Mesenteric fat pad (tissue), 1 donor: Measurements from ENCODE around the gene CYP2A6. TPM values are rescaled to one million over a fixed set of nuclear protein-coding genes. Genes with fewer than 3 reads are reported as not detected.
A peak's percentile ranks its signal among the peaks of the same experiment; 100 is the strongest.
"Not testable (repeated sequence)": the region's sequence is repeated elsewhere in the genome, so short reads cannot be mapped to it uniquely, and the experiment has no call there.

Experiments
- DNase-seq: peaks from one replicate; pipeline ENCODE4 v3.0.0-alpha.2; 2020; ENCODE audit warnings: low spot score
- total RNA-seq: library from RNA; stranded (reverse); fragmentation: NEBNext Ultra II Directional; extraction: Animal tissue kit (Norgen Biotek cat#: 25700); gene quantifications from one replicate; pipeline ENCODE4 v1.2.1, GENCODE V29; 2021
- donor health status: DM: yes; HTN: yes; CAD: no.

The CYP2A6 gene
- total RNA-seq, 1 donor from 2014 or later: 0.48 TPM

DNA sequence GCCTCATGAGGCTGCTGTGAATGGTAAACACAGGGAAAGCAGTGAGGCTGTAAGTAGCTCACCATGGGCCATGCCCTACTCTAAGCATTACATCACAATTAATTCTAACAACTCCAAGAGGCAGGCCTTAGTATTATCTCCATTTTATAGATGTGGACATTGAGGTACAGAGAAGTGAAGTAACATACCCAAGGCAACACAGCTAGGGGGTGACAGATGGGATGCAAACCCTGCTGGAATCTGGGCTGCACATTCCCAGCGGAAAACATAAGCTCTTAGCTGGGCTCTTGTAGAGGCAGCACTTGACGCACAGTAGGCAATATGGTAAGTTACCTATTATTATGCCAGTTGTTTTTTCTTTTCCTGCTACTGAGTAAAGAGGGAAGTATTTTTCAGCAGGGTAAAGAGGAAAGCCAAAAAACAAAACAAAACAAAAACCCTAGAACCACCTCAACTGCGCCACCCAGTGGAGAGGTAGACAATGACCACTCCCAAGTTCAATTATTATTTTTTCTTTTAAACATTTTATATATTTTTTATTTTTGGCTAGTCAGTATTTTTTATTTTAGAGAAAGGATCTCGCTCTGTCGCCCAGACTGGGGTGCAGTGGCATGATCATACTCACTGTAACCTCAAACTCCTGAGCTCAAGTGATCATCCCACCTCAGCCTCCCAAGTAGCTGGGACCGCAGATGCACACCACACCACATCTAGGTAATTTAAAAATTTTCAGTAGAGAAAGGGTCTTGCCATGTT lies 30.6 kb downstream of the CYP2A6 start:
- peak; percentile 59 for DNase-seq

DNA sequence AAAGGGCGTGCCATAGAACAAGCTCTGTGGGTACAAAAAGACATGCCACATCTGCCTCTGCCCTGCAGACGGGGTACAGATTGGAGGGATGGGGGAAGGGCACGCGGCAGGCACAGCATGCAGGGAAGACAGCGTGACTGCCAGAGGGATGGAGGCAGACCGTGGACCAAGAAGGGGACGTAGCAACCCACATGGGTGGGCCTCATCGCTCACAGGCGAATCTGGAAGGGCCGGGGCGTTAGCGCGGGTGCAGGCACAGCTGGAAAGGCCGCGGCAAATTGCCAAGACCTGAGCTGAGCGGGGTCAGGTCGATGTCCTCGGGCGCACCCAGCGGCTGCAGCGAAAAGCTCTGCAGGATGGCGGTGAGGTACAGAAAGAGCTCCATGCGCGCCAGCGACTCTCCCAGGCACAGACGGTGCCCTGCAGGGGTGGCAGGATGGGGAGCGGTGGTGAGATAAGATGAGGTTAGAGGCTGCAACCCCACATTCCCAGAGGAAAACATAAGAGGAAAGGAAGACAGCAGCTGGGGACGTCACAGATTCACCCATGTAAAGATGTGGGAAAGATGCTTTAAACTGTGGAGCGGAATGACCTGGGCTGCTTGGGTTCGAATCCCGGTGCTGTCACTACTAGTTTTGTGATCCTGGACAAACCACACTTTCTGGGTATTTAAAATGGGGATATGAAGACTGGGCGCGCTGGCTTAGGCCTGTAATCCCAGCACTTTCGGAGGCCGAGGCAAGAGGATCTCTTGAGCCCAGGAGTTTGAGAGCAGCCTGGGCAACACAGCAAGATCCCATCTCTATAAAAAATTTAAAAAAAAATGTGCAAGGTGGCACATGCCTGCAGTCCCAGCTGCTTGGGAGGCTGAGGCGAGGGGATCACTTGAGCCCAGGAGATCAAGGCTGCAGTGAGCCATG lies 31.5 kb downstream of the CYP2A6 start:
- DNase-seq: peak; percentile 93

DNA sequence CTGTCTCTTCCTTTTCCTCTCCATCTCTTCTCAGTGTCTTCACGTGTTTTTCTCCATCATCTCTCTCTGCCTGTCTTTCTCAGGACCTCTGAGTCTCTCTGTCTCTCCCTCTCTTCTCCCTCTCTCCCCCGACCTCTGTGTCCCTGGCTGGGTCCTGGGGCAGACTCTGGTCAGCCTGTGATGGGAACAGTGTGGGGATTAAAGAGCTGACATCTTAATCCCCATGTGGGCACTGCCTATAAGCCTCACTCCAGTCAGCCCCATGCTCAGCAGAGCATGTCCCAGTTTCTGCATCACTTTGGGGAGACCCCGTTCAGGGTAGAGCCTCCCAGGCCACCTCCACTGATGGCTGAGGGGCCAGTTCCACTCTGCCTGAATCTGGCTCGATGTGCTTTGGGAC lies 35.0 kb downstream of the CYP2A6 start:
- no peak for DNase-seq

DNA sequence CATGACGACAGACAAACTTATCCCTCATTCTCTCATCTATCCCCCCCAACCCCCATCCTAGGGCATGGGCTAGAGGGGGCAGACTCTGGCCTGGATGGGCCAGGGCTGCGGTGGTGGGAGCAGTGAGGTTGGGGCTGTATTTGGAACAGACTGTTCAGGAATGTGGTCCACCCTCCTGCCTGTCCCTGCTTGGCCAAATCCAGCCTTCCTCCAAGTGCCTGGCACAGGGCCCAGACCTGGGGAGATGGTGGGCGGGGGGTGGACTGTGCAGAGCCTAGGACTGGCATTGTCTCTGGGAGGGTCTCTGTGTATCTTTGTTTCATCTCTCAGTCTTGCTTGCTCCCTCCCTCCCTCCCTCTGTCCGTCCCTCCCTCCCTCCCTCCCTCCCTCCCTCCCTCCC lies 37.1 kb downstream of the CYP2A6 start:
- DNase-seq: no peak

DNA sequence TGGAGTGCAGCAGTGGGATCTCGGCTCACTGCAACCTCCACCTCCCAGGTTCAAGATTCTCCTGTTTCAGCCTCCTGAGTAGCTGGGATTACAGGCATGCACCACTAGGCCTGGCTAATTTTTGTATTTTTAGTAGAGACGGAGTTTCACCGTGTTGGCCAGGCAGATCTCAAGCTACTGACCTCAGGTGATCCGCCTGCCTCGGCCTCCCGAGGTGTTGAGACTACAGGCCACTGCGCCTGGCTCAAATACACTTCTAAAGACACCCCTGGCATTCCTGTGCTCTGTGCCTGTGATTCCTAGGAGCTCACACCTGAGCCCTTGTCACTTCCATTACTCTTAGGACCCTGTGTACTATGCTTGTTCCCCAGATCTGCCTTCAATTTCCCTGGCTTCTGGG lies 37.7 kb downstream of the CYP2A6 start:
- DNase-seq: not testable (repeated sequence)

DNA sequence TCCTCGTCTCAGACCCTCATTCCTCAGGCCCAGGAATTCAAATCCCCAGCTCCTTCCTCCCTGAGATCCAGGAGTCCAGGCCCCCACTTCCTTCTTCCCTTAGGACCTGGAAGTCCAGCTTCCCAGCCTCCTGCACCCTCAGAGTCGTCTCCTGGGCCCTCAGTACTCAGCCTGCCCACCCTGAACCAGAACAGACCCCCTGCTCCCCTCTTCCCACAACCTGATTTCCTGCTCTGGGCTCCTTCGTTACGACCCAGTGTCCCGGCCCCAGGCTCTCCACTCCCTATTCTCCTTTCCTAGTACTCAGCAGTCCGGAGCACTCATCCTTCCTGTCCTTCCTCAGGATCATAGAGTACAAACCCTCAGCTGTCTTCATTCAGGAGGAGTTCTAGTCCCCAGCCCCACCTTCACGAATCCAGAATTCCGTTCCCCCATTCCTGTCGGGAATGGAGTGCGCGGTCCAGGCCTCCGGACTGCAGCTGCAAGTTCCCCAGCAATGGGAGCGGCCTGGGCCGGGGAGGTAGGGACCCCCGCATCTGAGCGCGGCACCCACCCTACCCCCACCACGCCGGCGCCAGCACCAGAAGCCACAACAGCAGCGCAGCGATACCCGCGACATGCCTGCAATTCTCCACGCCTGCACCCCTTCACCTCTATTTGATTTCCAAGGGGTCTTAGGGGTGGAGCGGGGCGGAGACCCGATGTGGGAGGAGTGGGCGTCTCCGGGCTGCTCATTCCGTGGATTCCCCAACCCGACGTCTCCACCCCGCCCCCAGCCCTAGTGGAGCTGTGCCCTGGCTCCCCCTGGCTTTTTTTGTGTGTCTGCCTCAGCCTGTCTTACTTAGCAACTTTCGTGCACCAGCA lies 38.5 kb downstream of the CYP2A6 start:
- DNase-seq: no peak

DNA sequence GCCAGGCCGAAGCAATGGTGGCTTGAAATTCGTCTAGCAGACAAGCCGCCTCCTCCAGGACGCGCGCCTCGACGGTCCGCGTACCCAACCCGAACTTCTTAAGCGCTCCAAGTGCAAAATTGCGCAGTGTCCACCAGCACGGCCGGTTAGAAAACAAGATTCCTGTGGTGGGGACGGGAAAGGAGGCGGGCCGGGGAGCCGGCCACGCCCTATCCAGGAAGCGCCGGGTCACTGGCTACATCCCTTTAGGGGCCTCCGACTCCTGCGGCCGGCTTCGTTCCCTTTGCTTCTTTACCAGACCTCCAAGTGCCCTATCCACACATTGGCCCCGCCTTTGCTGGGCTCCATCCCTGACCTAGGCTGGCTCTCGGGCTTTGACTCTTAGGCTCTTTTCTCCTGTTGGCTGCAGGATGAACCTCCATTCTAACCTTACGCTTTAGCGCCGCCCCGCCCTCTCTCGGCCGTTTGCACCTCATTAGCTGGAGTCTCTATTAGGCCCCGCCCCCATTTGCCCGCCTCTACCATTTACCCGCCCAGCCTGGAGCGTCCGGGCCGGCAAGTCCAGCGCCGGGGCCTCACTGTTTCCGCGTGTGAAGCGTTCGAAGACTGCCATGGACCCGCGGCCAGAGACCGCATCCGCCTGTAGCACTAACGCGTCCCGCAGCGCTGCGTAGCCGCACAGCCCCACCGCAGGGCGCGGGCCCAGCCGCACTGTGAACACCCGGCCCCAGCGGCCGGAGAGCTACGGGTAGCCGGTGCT lies 39.4 kb downstream of the CYP2A6 start:
- peak; percentile 94 for DNase-seq

DNA sequence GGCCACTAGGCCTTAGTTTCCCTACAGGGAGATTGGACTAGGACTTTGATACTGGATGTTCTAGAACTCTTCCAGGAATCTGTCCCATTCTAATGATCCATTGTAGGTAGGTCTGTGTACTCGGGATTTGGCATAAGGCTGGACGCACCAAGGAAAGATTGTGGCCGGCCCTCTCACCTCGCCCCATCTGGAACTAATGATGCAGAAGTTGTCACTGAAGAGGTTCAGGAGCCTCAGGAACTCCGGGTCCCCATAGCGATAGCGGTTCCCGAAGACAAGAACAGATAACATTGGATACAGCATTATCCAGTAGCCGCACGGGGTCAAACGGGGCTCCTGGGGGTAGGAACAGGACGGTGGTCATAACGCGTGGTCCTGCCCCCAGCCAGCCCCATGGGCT lies 40.1 kb downstream of the CYP2A6 start:
- no peak for DNase-seq

DNA sequence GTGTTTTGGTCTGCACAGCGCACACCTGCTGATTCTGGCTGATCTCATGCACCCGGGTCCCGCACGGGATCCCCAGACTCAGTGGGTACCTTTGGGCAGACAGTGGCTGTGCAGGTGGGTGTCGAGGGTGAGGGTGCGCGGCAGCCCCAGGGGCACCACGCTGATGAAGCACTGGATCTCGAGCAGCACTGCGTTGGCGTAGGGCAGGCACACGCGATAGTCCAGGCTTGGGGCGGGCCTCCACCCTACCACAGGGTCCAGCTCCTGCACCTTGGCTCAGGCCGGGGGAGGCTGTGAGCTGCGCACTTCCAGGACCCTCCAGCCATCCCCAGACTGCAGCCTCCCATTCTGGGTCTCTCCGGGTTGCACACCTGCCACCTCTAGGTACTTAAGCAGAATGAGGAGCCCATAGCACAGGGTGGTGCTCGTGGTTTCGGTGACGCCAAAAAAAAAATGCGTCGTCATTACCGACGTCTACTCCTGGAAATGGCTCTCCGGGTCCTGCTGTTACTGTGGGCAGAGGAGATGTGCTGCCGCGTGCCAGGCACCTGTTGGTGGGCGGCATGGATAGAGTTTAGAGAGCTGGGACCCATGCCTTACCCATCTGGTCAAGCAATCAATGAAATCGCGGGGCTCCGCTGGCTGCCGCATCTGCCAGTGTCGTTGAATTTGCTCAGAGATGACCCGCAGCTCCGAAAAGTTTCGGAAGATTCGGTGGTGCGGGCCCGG lies 40.7 kb downstream of the CYP2A6 start:
- DNase-seq: no peak

DNA sequence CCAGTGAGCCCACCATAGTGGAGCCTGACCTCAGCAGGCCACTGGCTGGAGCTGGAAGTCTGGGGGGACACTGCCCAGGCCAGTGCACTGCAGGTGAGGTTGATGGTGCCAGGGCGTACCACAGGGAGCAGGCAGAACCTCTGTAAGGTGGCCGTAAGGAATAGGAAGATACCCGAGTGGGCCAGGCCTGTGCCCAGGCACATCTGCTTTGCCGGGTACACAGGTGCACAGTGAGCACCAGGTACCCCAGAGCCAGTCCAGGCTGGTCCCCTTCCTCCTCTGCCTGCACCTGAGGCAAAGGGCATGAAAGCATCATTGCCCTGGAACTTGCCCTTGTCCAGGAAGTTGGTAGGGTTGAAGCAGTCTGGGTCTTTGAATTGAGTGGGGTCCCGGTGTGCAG lies 41.8 kb downstream of the CYP2A6 start:
- DNase-seq: no peak

DNA sequence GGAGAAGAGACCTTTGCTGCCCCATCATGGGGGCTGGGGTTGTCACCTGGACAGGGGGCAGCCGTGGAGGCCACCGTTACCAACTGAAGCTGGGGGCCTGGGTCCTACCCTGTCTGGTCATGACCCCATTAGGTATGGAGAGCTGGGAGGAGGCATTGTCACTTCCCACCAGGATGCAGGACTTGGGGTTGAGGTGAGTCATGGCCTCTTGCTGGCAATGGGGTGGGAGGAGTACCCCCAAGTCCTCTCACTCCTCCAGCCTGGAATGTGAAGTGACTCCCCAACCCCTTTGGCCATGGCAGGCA lies 42.3 kb downstream of the CYP2A6 start:
- no peak for DNase-seq

DNA sequence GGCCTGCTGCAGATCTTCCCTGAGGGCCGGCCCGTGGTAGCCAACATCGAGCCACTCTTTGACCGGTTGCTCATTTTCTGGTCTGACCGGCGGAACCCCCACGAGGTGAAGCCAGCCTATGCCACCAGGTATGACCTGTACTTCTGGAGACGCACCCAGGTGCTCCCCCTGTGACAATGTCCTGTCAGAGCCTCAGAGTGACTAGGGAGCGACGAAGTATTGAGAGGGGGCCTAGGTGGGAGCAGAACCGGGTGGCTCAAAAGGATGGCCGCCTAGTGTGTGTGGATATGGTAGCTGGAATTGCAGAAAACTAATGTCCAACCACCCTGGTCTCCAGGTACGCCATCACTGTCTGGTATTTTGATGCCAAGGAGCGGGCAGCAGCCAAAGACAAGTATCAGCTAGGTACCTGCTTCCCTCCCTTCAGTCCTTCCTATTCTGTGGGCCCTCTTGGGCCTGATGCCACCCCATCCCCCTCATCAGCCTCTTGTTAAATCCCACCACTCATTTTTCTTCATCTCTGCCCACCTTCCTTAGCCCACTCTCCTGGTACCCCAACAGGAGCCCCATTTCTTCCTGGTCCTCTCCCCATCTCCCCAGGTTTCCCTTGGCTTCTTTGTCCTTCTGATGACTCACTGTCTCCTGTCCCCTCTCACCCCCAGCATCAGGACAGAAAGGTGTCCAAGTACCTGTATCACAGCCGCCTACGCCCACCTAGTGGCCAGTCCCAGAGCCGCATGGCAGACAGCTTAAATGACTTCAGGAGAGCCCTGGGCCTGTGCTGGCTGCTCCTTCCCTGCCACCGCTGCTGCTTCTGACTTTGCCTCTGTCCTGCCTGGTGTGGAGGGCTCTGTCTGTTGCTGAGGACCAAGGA lies 42.9 kb downstream of the CYP2A6 start:
- no peak for DNase-seq

DNA sequence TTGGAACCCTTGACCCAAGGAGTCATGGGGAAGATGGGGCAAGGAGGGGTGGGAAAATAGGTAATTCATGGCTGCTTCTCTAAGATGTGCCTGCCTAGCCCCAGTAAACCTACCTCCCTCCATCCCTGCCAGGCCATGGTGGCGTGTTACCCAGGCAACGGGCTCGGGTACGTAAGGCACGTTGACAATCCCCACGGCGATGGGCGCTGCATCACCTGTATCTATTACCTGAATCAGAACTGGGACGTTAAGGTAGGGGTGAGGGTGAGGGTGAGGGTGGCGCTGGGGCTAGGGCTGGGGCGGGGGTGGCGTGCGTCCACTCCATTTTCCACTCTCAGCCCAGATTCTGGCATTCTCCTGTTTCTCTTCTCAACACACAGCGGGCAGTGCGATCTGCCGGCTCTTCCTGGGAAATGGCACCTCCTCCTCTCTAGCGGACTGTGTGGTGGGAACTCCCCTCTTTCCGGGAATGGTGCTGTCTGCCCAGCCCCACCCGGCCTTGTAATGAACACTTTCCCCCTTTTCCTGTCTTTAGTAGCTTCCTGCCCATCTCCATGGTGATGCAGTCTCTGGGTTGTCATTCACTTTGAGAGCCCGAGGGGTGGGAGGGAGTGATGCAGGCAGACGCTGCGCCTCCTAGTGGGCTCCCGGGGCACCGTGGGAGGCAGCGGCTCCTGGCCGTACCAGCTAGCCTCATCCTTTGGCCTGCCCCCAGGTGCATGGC lies 43.7 kb downstream of the CYP2A6 start:
- no peak for DNase-seq

DNA sequence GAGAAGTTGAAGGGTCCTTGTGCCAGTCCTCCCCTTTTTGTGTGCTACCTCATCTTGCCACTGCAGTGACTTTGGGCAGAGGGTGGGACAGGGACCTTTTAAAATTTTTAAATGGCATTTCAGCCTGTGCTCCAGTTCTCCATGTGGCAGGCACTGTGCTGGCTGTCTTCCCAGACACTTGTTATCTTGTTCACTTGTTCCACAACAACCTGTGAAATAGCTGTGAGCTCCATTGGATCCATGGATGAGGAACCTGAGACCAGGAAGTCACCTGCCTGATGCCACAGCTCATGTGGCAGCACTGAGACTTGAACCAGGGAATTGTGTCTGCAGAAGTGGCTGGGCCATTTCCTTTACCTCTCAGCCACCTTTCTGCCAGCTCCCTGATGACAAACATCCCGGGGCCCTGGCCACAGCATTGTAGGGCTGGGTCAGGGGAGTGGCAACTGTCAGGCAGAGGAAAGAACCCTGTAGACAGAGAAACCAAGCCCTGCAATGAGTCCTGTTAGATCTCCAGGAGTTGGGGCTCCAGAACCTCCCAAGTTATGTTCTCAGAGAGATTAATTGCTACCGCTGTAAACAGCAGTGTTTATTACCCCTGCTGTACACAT lies 44.9 kb downstream of the CYP2A6 start:
- DNase-seq: no peak

DNA sequence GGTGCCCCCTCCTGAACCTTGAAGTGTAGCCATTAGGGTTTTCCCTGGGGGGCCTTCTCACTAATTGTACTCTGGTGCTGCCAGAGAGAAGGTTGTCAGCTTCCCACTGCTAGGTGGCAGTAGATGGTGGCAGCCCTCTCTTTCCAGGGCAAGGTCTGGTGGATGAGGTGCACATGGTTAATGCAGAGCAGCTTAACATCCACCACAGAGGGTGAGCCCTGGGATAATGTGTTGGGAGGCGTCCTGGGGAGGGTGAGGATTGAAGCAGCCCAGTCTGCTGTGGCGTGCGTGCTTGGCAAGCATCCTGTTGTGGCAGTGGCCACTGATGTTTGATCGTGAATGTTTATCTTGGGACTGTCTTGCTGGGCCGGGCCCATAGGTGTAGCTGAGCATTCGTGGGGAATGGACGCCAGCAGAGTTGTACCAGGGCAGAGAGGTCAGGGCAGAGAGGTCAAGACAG lies 45.4 kb downstream of the CYP2A6 start:
- no peak for DNase-seq

DNA sequence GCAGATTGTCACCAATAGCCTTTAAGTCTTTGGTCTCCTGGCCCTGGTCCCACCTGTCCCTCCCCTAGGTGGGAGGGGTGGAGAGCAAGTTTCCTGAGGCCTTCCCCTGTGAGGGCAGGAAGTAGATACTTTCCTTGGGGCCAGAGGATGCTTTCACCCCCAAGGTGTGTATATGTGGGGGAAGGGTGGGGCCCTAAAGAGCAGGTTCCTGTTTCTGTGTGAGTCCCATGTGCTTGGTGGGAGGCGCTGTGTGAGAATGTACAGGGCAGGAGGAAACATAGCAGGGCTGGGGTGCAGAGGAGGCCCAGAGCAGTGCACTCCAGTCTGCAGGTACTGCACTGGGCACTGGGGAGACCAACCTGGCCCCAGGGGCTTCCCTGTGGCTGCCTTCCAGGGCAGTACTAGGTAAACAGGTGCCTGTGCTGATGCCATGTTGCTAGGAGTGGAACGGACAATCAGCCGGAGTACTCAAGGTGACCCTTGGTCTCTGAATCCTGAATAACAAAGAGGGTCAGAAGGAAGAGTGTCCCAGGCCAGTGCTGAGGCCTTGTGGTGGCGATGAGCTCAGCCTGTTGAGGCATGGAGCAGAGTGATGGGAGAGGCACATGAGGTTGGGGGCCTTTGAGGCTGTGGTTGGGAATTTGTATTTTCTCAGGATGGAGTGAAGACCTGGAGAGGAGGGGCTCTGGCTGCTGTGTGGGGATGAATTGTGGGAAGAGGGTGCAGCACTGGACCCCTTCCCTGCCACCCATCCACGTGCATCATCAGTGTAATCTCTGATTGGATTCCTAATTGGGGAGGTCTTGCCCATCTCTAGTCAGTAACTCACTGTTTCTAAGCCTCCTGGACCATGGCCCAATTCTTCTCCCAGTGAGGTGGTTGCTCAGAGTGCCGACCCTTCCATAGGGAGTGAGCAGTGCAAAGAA lies 46.1 kb downstream of the CYP2A6 start:
- no peak for DNase-seq
